Astrocyte (in vitro differentiated cells and primary cell): ENCODE data around the gene CCNF. TPM values are rescaled to one million over a fixed set of nuclear protein-coding genes. Genes with fewer than 3 reads are reported as not detected.

Experiments used
- DNase-seq: peaks from one replicate; pipeline ENCODE4 v3.0.0-alpha.2; 2010; ENCODE audit warnings: low read depth
- FAIRE-seq: peaks from 2 replicates; lab custom pipeline; 2011; peaks lifted over from hg19 to GRCh38; lab: Jason Lieb, UNC
- H2AFZ ChIP-seq: 2 replicates; pipeline ENCODE4 v1.6.0; 2012; ENCODE audit warnings: low read depth, low read length, inconsistent platforms
- H3K27ac ChIP-seq: 2 replicates; pipeline ENCODE4 v1.5.1; 2011; ENCODE audit warnings: low read depth, low read length, inconsistent platforms
- H3K27me3 ChIP-seq: 2 replicates; pipeline ENCODE4 v1.6.0; 2011; ENCODE audit warnings: low read length, inconsistent platforms; ENCODE audit not compliant: insufficient read depth
- H3K36me3 ChIP-seq: 2 replicates; pipeline ENCODE4 v1.5.1; 2011; ENCODE audit warnings: low read length, inconsistent platforms; ENCODE audit not compliant: insufficient read depth
- H3K4me1 ChIP-seq: 2 replicates; pipeline ENCODE4 v1.5.1; 2011; ENCODE audit warnings: low read length, inconsistent platforms; ENCODE audit not compliant: insufficient read depth
- H3K4me2 ChIP-seq: 2 replicates; pipeline ENCODE4 v1.6.0; 2012; ENCODE audit warnings: low read length, inconsistent platforms
- H3K4me3 ChIP-seq: 2 replicates; pipeline ENCODE4 v1.5.1; 2011; ENCODE audit warnings: low read depth, mild to moderate bottlenecking, low read length, inconsistent platforms; ENCODE audit not compliant: insufficient read depth
- H3K79me2 ChIP-seq: 2 replicates; pipeline ENCODE4 v1.6.0; 2012; ENCODE audit warnings: mild to moderate bottlenecking, low read length, inconsistent platforms; ENCODE audit not compliant: insufficient read depth
- H3K9ac ChIP-seq: 2 replicates; pipeline ENCODE4 v1.6.0; 2012; ENCODE audit warnings: mild to moderate bottlenecking, low read length, inconsistent platforms
- H3K9me3 ChIP-seq: 2 replicates; pipeline ENCODE4 v1.5.1; 2012; ENCODE audit warnings: low read depth, mild to moderate bottlenecking, low read length, inconsistent platforms; ENCODE audit not compliant: insufficient read depth
- H4K20me1 ChIP-seq: 2 replicates; pipeline ENCODE4 v1.6.0; 2012; ENCODE audit warnings: low read length, inconsistent platforms; ENCODE audit not compliant: insufficient read depth
- H3K27ac Mint-ChIP-seq: one replicate; pipeline ENCODE4 v1.8.0; 2021; ENCODE audit warnings: mild to moderate bottlenecking, mixed read lengths; ENCODE audit not compliant: unreplicated experiment
- H3K27me3 Mint-ChIP-seq: one replicate; pipeline ENCODE4 v1.8.0; 2021; ENCODE audit warnings: low read depth, mixed read lengths; ENCODE audit not compliant: unreplicated experiment
- H3K36me3 Mint-ChIP-seq: one replicate; pipeline ENCODE4 v1.8.0; 2021; ENCODE audit warnings: low read depth, mixed read lengths; ENCODE audit not compliant: unreplicated experiment
- H3K4me1 Mint-ChIP-seq: one replicate; pipeline ENCODE4 v1.8.0; 2021; ENCODE audit warnings: low read depth, mixed read lengths; ENCODE audit not compliant: unreplicated experiment
- H3K4me3 Mint-ChIP-seq: one replicate; pipeline ENCODE4 v1.8.0; 2021; ENCODE audit warnings: mild to moderate bottlenecking, moderate library complexity, mixed read lengths; ENCODE audit not compliant: unreplicated experiment
- H3K9me3 Mint-ChIP-seq: one replicate; pipeline ENCODE4 v1.8.0; 2021; ENCODE audit warnings: mild to moderate bottlenecking, mixed read lengths; ENCODE audit not compliant: unreplicated experiment
- EZH2 ChIP-seq: IDR thresholded peaks from 2 replicates; pipeline ENCODE4 v1.6.1; 2012; ENCODE audit warnings: mild to moderate bottlenecking, low read length, inconsistent platforms; ENCODE audit not compliant: insufficient read depth
- total RNA-seq: library from RNA; stranded (reverse); gene quantifications from 2 replicates; pipeline ENCODE4 v1.2.1, GENCODE V29; 2021
- TF ChIP-seq, protein P1 (sequence below): IDR thresholded peaks from 2 replicates; pipeline ENCODE4 v1.5.1; 2011; ENCODE audit warnings: low read depth, mild to moderate bottlenecking, inconsistent platforms, low read length, moderate library complexity; ENCODE audit not compliant: insufficient read depth

CCNF gene
- total RNA-seq, 1 donor from 2014 or later, result 6.4 TPM

GRCh38 chr16:2467528-2468232 lies 38.4 kb downstream of the CCNF start:
- DNase-seq, result peak; percentile 57
- Histone ChIP-seq H3K4me2 (peak overlapping the region; percentile 89), H3K4me3 (peak overlapping the region; percentile 54), H4K20me1 (peaks cover 11% of the 10 kb centered on the region), H3K27me3 (no peaks in the 10 kb centered on the region), H3K9me3 (no peaks in the 10 kb centered on the region), H3K4me1 (peaks cover 20% of the 10 kb centered on the region), H2AFZ (peak overlapping the region; percentile 54), H3K9ac (peak overlapping the region; percentile 61), H3K36me3 (no peaks in the 10 kb centered on the region), H3K79me2 (no peaks in the 10 kb centered on the region), H3K27ac (no peak overlapping the region)
- H3K36me3 Mint-ChIP-seq, result no peaks in the 10 kb centered on the region
- TF ChIP-seq, protein P1, sequence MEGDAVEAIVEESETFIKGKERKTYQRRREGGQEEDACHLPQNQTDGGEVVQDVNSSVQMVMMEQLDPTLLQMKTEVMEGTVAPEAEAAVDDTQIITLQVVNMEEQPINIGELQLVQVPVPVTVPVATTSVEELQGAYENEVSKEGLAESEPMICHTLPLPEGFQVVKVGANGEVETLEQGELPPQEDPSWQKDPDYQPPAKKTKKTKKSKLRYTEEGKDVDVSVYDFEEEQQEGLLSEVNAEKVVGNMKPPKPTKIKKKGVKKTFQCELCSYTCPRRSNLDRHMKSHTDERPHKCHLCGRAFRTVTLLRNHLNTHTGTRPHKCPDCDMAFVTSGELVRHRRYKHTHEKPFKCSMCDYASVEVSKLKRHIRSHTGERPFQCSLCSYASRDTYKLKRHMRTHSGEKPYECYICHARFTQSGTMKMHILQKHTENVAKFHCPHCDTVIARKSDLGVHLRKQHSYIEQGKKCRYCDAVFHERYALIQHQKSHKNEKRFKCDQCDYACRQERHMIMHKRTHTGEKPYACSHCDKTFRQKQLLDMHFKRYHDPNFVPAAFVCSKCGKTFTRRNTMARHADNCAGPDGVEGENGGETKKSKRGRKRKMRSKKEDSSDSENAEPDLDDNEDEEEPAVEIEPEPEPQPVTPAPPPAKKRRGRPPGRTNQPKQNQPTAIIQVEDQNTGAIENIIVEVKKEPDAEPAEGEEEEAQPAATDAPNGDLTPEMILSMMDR, result no peak
- TF ChIP-seq EZH2, result no peak
- peak overlapping the region; percentile 26 for H3K27ac Mint-ChIP-seq
- H3K4me3 Mint-ChIP-seq, result no peak overlapping the region
- H3K9me3 Mint-ChIP-seq, result no peaks in the 10 kb centered on the region
- peaks cover 4% of the 10 kb centered on the region for H3K4me1 Mint-ChIP-seq
- FAIRE-seq, result no peak
- peaks cover 12% of the 10 kb centered on the region for H3K27me3 Mint-ChIP-seq

DNA sequence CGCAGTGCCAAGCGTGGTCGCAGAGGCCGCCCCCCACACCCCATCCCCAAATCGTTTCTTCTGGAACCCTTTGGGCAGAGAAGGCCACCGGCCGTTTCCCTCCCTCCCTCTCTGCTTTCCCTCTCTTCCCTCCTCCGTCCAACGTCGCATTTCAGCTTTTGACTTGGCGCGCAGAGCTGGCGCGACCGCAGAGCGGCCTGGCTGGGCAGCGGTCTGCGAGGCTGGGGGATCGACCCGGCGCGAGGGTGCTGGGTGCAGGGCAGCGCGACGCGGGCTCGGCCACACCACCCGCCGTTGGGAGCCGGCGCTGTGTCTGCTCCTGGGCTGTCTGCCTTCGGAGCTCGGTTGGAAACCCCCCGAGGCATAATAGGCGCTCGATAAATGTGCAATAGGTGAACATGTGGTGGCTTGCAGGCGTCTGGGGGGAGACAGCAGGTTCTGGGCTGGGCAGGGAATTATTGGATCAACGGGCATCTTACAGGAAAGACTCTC lies 39.0 kb downstream of the CCNF start:
- no peak for TF ChIP-seq EZH2
- TF ChIP-seq, protein P1, result no peak
- no peaks in the 10 kb centered on the region for H3K36me3 ChIP-seq
- H3K9ac ChIP-seq, result peak overlapping the region; percentile 61
- H3K27ac ChIP-seq, result no peak overlapping the region
- H2AFZ ChIP-seq, result peak overlapping the region; percentile 54
- Mint-ChIP-seq H3K36me3 (no peaks in the 10 kb centered on the region), H3K4me1 (peaks cover 6% of the 10 kb centered on the region), H3K4me3 (no peak overlapping the region), H3K9me3 (no peaks in the 10 kb centered on the region), H3K27me3 (peaks cover 12% of the 10 kb centered on the region), H3K27ac (peak overlapping the region; percentile 47)
- no peaks in the 10 kb centered on the region for H3K79me2 ChIP-seq
- H3K27me3 ChIP-seq, result no peaks in the 10 kb centered on the region
- H3K4me3 ChIP-seq, result peak overlapping the region; percentile 54
- peak overlapping the region; percentile 89 for H3K4me2 ChIP-seq
- FAIRE-seq, result no peak
- peaks cover 17% of the 10 kb centered on the region for H4K20me1 ChIP-seq
- peaks cover 20% of the 10 kb centered on the region for H3K4me1 ChIP-seq
- H3K9me3 ChIP-seq, result no peaks in the 10 kb centered on the region
- no peak for DNase-seq
